ENCODE measurements around the gene MC2R. TPM values are rescaled to one million over a fixed set of nuclear protein-coding genes. Genes with fewer than 3 reads are reported as not detected.

The MC2R gene
- total and polyA plus RNA-seq, 2 of the 8 experiments (the other 6 are each of a cell fraction or from before 2014, with no cell fraction given), result not detected

- DNase-seq (ENCODE audit: low read depth in 1 of 2, low spot score in 2 of 2), result no peak
- Histone ChIP-seq H4K8ac (ENCODE audit: extremely low read depth, insufficient read depth, low read length) (peak overlapping the region; percentile 76; the same call in 1 of the 2 replicates), H2BK20ac (ENCODE audit: low read length) (no peak overlapping the region), H3K56ac (replicated peaks; ENCODE audit: insufficient read length, low read depth, low read length) (no peak overlapping the region), H3K4me1 (replicated peaks in 1 of 4; ENCODE audit: control insufficient read depth in 3 of 4, insufficient read depth in 4 of 4, low read length in 3 of 4) (peaks cover 3 to 14% (median 9%) of the 10 kb centered on the region in 4 experiments), H2BK5ac (ENCODE audit: low read depth, low read length) (no peak overlapping the region; the same call in 1 of the 2 replicates), H3K27me3 (replicated peaks in 1 of 4; ENCODE audit: control insufficient read depth in 3 of 4, extremely low read depth in 1 of 4, insufficient read depth in 3 of 4, low read length in 3 of 4) (peaks cover 0 to 2% (median 0%) of the 10 kb centered on the region in 4 experiments; a peak in 1 of 7 replicates), H3K14ac (ENCODE audit: insufficient read length) (no peak overlapping the region), H3K36me3 (ENCODE audit: control insufficient read depth in 2 of 4, insufficient read depth in 4 of 4, low read length in 3 of 4) (no peaks in the 10 kb centered on the region), H2BK12ac (ENCODE audit: low read depth, low read length) (no peak overlapping the region), H3K79me2 (ENCODE audit: control insufficient read depth in 1 of 2, insufficient read depth in 2 of 2, low read length in 2 of 2) (no peaks in the 10 kb centered on the region), H2AK5ac (ENCODE audit: low read depth, low read length) (no peak overlapping the region), H2BK15ac (ENCODE audit: low read length) (no peak overlapping the region), H3K23me2 (ENCODE audit: low read depth, low read length) (no peaks in the 10 kb centered on the region), H3K4me2 (ENCODE audit: insufficient read depth in 1 of 2, low read depth in 2 of 2, low read length in 2 of 2) (no peak overlapping the region), H4K20me1 (replicated peaks in 1 of 2; ENCODE audit: control insufficient read depth in 1 of 2, insufficient read depth in 2 of 2, low read length in 2 of 2) (no peaks in the 10 kb centered on the region), H3K23ac (ENCODE audit: insufficient read length) (no peak overlapping the region), H3K9me3 (ENCODE audit: insufficient read depth in 2 of 2, low read depth in 1 of 2, low read length in 1 of 2) (peaks cover 8 to 11% of the 10 kb centered on the region in 2 experiments; a peak in 3 of 4 replicates), H3K27ac (ENCODE audit: low read depth, low read length) (no peak overlapping the region), H4K91ac (replicated peaks; ENCODE audit: insufficient read length, low read length) (no peak overlapping the region), H3K4ac (replicated peaks; ENCODE audit: insufficient read length, low read depth, low read length) (no peak overlapping the region), H3K9ac (replicated peaks in 1 of 4; ENCODE audit: extremely low read depth in 1 of 4, low read depth in 3 of 4, low read length in 3 of 4) (no peak overlapping the region), H3K4me3 (ENCODE audit: extremely low read depth in 1 of 4, insufficient read depth in 2 of 4, low read depth in 3 of 4, low read length in 4 of 4) (no peak overlapping the region), H2AFZ (ENCODE audit: low read length) (no peak overlapping the region), H4K5ac (ENCODE audit: insufficient read length, low read depth, low read length) (no peak overlapping the region), H3K18ac (ENCODE audit: extremely low read depth, low read length) (no peak overlapping the region), H3K79me1 (ENCODE audit: low read depth, low read length) (no peaks in the 10 kb centered on the region), H2BK120ac (replicated peaks; ENCODE audit: low read depth, low read length) (no peak overlapping the region)
- ChIA-PET CTCF (ENCODE audit: partially characterized antibody) (interaction anchor here (1.2 to 1.9 kb wide), 2 partner anchors 13 to 41 kb away, joined by 3 to 6 read pairs; no protein-coding TSS in a partner anchor), POLR2A (ENCODE audit: partially characterized antibody) (no interaction called here)
- FAIRE-seq, result no peak
- TF ChIP-seq, protein P1, sequence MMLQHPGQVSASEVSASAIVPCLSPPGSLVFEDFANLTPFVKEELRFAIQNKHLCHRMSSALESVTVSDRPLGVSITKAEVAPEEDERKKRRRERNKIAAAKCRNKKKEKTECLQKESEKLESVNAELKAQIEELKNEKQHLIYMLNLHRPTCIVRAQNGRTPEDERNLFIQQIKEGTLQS (IDR thresholded peaks at IDR 0.05; ENCODE audit: insufficient read depth, low read depth, low read length), result no peak
- no peak for TF ChIP-seq JUN (IDR thresholded peaks at IDR 0.05; ENCODE audit: low read depth, low read length)
- no peak for TF ChIP-seq ATF2 (IDR thresholded peaks at IDR 0.05; ENCODE audit: low read length)
- no peak for TF ChIP-seq KDM5A (IDR thresholded peaks at IDR 0.05; ENCODE audit: low read length)
- no peak for TF ChIP-seq KDM4A (IDR thresholded peaks at IDR 0.05; ENCODE audit: low read depth, low read length, severe bottlenecking)
- TF ChIP-seq RBBP5 (IDR thresholded peaks at IDR 0.05; ENCODE audit: borderline replicate concordance, low read depth, low read length), result no peak
- 74% methylated on average over 2 of the region's 2 CpGs; no CpG with 5 or more reads in 1 of the 2 experiments for WGBS, 2 experiments (ENCODE audit: extremely low coverage in 1 of 2, insufficient coverage in 1 of 2, insufficient read length in 1 of 2, insufficient replicate concordance in 2 of 2, low coverage in 1 of 2, low lambda C conversion rate in 2 of 2, missing lambda C conversion rate in 1 of 2)
Observed at GRCh38 chr18:13930964-13931363, 15.6 kb upstream of the MC2R start.
